ENCODE data around the gene TTC32. TPM values are rescaled to one million over a fixed set of nuclear protein-coding genes. Genes with fewer than 3 reads are reported as not detected.

The TTC32 gene
- total RNA-seq, 1 donor from 2014 or later = 16.1 TPM

DNA sequence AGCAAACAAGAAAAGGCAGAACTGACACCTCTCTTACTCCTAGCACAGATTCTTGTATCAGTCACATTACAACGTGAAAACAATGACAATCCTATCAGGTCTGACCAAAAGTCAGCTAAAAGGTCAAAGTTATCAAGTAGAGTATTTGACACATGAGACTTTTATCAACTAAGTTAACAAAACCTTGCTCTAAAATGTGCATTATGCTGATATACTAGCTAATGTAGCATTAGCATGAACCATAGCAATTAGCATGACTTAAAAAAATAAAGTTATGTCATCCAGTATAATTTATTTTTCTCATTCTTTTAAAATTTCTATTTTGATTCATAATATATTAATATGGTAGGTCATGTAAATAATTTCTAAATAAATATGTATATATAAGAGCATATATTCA, 41.4 kb upstream of the TTC32 start:
- Mint-ChIP-seq H3K9me3 (ENCODE audit: unreplicated experiment) (no peaks in the 10 kb centered on the region), H3K4me3 (ENCODE audit: unreplicated experiment) (no peak overlapping the region), H3K27me3 (ENCODE audit: unreplicated experiment) (no peaks in the 10 kb centered on the region), H3K4me1 (ENCODE audit: unreplicated experiment) (peaks cover 9% of the 10 kb centered on the region), H3K27ac (ENCODE audit: unreplicated experiment) (no peak overlapping the region), H3K36me3 (ENCODE audit: unreplicated experiment) (peaks cover 25% of the 10 kb centered on the region)
- DNase-seq (ENCODE audit: extremely low spot score, unreplicated experiment) = no peak
- TF ChIP-seq, protein P1, sequence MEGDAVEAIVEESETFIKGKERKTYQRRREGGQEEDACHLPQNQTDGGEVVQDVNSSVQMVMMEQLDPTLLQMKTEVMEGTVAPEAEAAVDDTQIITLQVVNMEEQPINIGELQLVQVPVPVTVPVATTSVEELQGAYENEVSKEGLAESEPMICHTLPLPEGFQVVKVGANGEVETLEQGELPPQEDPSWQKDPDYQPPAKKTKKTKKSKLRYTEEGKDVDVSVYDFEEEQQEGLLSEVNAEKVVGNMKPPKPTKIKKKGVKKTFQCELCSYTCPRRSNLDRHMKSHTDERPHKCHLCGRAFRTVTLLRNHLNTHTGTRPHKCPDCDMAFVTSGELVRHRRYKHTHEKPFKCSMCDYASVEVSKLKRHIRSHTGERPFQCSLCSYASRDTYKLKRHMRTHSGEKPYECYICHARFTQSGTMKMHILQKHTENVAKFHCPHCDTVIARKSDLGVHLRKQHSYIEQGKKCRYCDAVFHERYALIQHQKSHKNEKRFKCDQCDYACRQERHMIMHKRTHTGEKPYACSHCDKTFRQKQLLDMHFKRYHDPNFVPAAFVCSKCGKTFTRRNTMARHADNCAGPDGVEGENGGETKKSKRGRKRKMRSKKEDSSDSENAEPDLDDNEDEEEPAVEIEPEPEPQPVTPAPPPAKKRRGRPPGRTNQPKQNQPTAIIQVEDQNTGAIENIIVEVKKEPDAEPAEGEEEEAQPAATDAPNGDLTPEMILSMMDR (IDR thresholded peaks at IDR 0.05) = no peak

DNA sequence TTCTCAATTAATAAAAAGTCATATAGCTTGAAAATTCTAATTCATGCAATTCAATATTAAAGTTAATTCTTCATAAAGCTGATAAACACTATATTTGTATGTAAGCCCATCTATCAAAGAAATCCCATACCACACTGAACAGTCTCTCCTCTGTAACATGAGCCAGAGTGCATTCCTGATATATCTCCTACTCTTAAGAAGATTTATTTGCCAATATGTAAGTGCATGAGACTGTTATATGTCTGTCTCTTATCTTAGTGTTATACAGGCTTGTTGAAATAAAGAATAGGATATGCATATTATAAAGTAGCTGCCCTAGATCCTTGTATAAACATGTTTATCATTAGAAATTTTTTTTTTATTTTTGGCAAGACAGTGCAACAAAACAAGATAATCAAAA, 40.4 kb upstream of the TTC32 start:
- Mint-ChIP-seq H3K27me3 (ENCODE audit: unreplicated experiment) (no peaks in the 10 kb centered on the region), H3K4me1 (ENCODE audit: unreplicated experiment) (peaks cover 4% of the 10 kb centered on the region), H3K36me3 (ENCODE audit: unreplicated experiment) (peaks cover 33% of the 10 kb centered on the region), H3K27ac (ENCODE audit: unreplicated experiment) (no peak overlapping the region), H3K4me3 (ENCODE audit: unreplicated experiment) (no peak overlapping the region), H3K9me3 (ENCODE audit: unreplicated experiment) (no peaks in the 10 kb centered on the region)
- TF ChIP-seq, protein P1 (IDR thresholded peaks at IDR 0.05) = no peak
- DNase-seq (ENCODE audit: extremely low spot score, unreplicated experiment) = no peak

DNA sequence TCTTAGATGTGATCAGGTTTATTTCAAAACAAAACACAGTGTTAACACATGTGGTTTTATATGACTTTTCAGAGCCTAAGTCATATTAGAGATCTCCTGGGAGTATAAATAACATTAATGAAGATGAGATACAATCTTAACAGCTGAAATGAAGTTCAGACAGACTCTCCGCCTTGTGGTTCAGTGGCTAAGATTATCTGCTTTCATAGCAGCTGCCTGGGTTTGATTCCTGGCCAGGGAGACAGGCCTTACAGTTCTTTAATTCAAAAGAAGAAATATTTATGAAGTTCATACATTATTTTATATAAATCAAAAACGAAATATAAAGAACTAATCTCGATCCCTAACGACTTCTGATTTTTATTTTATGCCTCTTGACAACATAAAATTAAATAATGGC, 35.2 kb upstream of the TTC32 start:
- Mint-ChIP-seq H3K27me3 (ENCODE audit: unreplicated experiment) (no peaks in the 10 kb centered on the region), H3K27ac (ENCODE audit: unreplicated experiment) (no peak overlapping the region), H3K4me1 (ENCODE audit: unreplicated experiment) (peaks cover 18% of the 10 kb centered on the region), H3K36me3 (ENCODE audit: unreplicated experiment) (peaks cover 38% of the 10 kb centered on the region), H3K4me3 (ENCODE audit: unreplicated experiment) (no peak overlapping the region), H3K9me3 (ENCODE audit: unreplicated experiment) (no peaks in the 10 kb centered on the region)
- TF ChIP-seq, protein P1 (IDR thresholded peaks at IDR 0.05) = no peak
- no peak for DNase-seq (ENCODE audit: extremely low spot score, unreplicated experiment)

DNA sequence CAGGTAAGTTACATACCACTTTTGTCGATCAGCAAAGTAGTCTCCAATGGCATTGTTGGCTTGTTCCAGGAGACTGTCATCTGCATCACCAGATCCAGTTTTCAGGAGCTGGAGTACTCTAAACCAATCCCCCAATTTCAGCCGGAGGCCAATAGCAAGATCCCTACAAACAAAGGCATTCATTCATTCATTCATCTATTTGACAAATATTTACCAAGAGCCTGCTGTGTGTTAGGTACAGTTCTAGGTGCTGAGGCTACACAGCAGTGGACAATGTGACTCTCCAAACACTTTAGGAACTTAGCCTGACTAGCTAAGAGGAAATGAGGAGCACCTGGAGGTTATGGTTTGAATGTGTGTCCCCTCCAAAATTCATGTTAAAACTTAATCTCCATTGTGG, 34.4 kb upstream of the TTC32 start:
- TF ChIP-seq, protein P1 (IDR thresholded peaks at IDR 0.05) = no peak
- H3K9me3 Mint-ChIP-seq (ENCODE audit: unreplicated experiment) = no peaks in the 10 kb centered on the region
- H3K36me3 Mint-ChIP-seq (ENCODE audit: unreplicated experiment) = peaks cover 41% of the 10 kb centered on the region
- H3K4me1 Mint-ChIP-seq (ENCODE audit: unreplicated experiment) = peaks cover 20% of the 10 kb centered on the region
- DNase-seq (ENCODE audit: extremely low spot score, unreplicated experiment) = no peak
- H3K27ac Mint-ChIP-seq (ENCODE audit: unreplicated experiment) = no peak overlapping the region
- H3K4me3 Mint-ChIP-seq (ENCODE audit: unreplicated experiment) = no peak overlapping the region
- H3K27me3 Mint-ChIP-seq (ENCODE audit: unreplicated experiment) = no peaks in the 10 kb centered on the region

DNA sequence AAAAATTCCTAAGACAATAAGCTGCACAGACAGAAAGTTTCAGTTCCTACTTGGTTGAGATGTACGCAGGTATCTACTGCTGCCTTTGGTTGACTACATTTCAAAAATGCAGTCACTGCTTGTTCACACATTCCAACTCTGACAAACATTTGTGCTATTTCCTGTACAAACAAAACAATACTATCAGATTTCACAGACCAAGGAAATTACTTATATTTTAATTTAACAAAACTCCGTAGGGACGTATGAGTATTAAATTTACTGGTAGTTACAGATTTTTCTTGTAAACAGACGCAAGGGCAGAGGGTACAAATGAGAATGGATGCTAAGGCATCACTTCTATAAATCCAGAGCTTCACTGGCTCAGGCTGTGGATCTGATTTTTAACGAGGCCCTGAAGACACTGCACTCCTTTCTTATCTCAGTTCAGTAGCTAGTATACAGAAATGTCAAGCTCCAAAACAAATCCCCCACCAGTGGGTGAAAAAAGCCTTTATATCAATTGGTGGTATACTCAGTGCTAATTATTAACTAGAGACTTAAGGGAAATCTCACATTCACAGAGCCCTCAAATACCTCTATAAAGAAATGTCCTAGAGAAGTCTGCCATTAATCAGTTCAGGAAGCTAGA, 31.7 kb upstream of the TTC32 start:
- TF ChIP-seq, protein P1 (IDR thresholded peaks at IDR 0.05) = no peak
- no peak for DNase-seq (ENCODE audit: extremely low spot score, unreplicated experiment)
- Mint-ChIP-seq H3K9me3 (ENCODE audit: unreplicated experiment) (peaks cover 1% of the 10 kb centered on the region), H3K36me3 (ENCODE audit: unreplicated experiment) (peaks cover 43% of the 10 kb centered on the region), H3K4me3 (ENCODE audit: unreplicated experiment) (peak overlapping the region; percentile 55), H3K27ac (ENCODE audit: unreplicated experiment) (peak overlapping the region; percentile 84), H3K27me3 (ENCODE audit: unreplicated experiment) (no peaks in the 10 kb centered on the region), H3K4me1 (ENCODE audit: unreplicated experiment) (peaks cover 20% of the 10 kb centered on the region)

Data from osteocyte (in vitro differentiated cells).